ENCODE measurements around the gene TYW3.

The TYW3 gene

GRCh38 chr1:74766579-74766978 lies 33.6 kb downstream of the TYW3 start:
- no peak for DNase-seq (ENCODE audit: low spot score)
- CTCF ChIA-PET: interaction anchor here (0.6 kb wide), 2 partner anchors 1224 to 1480 kb away, joined by 3 to 4 read pairs; no protein-coding TSS in a partner anchor
- H3K27ac ChIP-seq: no peak overlapping the region
- POLR2A ChIA-PET (ENCODE audit: low non-redundant PET): no interaction called here
- TF ChIP-seq CTCF (conservative IDR thresholded peaks at IDR 0.05; ENCODE audit: low read depth): no peak

DNA sequence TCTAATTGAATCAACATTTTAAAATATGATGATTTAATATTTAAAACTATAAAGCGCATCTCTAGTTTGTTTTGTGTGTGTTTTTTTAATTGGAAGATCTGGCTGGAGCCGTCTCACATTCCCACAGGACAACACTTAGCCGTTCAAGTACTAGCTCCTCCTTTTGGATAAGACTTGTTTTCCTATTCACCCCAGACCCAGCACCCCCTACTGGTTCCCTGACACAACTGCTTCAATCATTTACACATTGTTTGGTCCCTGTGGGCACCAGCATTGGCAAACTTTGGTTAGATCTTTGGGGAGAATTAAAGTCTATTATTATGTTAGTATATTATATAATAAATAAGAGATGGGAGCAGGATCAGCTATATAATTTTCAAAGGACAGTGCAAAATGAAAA lies 34.5 kb downstream of the TYW3 start:
- no peak overlapping the region for H3K27ac ChIP-seq
- ChIA-PET POLR2A (ENCODE audit: low non-redundant PET) (no interaction called here), CTCF (interaction anchor here (0.8 kb wide), 1 partner anchor 9 kb away, joined by 3 read pairs; no protein-coding TSS in a partner anchor)
- DNase-seq (ENCODE audit: low spot score): peak; percentile 1
- TF ChIP-seq CTCF (conservative IDR thresholded peaks at IDR 0.05; ENCODE audit: low read depth): no peak

GRCh38 chr1:74771913-74772515 lies 39.1 kb downstream of the TYW3 start:
- TF ChIP-seq CTCF (conservative IDR thresholded peaks at IDR 0.05; ENCODE audit: low read depth): peak; percentile 71
- peak; percentile 17 for DNase-seq (ENCODE audit: low spot score)
- no peak overlapping the region for H3K27ac ChIP-seq
- ChIA-PET CTCF (interaction anchor here (0.5 to 1.4 kb wide), 6 partner anchors 11 to 866 kb away, joined by 3 to 7 read pairs (median 4); no protein-coding TSS in a partner anchor), POLR2A (ENCODE audit: low non-redundant PET) (no interaction called here)

DNA sequence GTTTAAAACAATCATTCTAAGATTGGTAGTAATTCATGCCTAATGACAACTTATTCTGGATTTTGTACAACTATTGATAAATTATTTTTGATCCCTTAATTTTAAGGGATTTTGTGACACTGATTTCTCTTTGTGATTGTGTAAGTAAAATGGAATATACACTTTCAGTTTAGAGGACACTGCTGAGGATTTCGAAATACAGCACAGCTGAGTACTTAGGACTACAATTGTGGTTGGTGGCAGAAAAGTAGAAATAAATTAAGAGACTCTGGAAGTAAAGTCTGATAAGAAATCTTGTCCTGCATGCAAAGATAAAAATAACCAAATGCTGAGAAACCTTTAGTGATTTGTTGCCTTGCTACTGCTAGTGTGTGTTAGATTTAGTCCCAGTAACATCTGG lies 40.0 kb downstream of the TYW3 start:
- POLR2A ChIA-PET (ENCODE audit: low non-redundant PET): no interaction called here
- CTCF ChIA-PET: no interaction called here
- no peak for DNase-seq (ENCODE audit: low spot score)
- no peak for TF ChIP-seq CTCF (conservative IDR thresholded peaks at IDR 0.05; ENCODE audit: low read depth)
- H3K27ac ChIP-seq: no peak overlapping the region

- DNase-seq (ENCODE audit: low spot score): no peak
- TF ChIP-seq CTCF (conservative IDR thresholded peaks at IDR 0.05; ENCODE audit: low read depth): no peak
- no peak overlapping the region for H3K27ac ChIP-seq
- ChIA-PET CTCF (no interaction called here), POLR2A (ENCODE audit: low non-redundant PET) (no interaction called here)
Observed at GRCh38 chr1:74773582-74773981, 40.6 kb downstream of the TYW3 start.

- POLR2A ChIA-PET (ENCODE audit: low non-redundant PET): no interaction called here
- DNase-seq (ENCODE audit: low spot score): no peak
- TF ChIP-seq CTCF (conservative IDR thresholded peaks at IDR 0.05; ENCODE audit: low read depth): no peak
- H3K27ac ChIP-seq: no peak overlapping the region
- CTCF ChIA-PET: interaction anchor here (0.9 kb wide), 1 partner anchor 8 kb away, joined by 3 read pairs; no protein-coding TSS in a partner anchor
Observed at GRCh38 chr1:74775735-74776134, 42.8 kb downstream of the TYW3 start.
